B cell (primary cell): ENCODE measurements around the gene COPS8.

ENCODE experiments used
- EZH2 ChIP-seq: IDR thresholded peaks from 2 replicates; pipeline ENCODE4 v1.6.1; 2012; ENCODE audit warnings: borderline replicate concordance, low read depth, mild to moderate bottlenecking, moderate library complexity, low read length; ENCODE audit not compliant: insufficient read depth, poor library complexity, severe bottlenecking
- TF ChIP-seq, protein P1 (sequence below): fragments of 200-600 bp; IDR thresholded peaks from one replicate; pipeline ENCODE4 v1.8.0; 2022; ENCODE audit warnings: antibody characterized with exemption, mild to moderate bottlenecking

DNA sequence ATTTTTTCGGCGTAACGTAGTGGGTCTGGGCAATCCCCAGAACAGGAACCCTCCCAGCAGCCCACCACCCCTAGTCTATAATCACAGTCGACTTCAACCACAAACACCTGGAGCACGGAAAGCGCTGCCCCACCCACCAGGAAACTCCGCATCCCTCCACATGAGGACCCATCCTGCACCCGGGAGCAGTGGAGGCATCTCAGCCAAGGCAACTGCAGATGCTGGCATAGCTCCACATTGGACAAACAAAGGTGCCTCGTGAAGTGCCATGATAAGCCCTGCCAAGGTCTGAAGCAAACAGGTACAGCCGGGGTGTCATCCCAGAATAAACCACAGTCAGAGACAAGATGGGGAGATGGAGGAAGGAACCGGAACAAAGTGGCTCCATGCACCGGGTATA is 24.3 kb upstream of the COPS8 start:
- TF ChIP-seq EZH2, result no peak
- TF ChIP-seq, protein P1, sequence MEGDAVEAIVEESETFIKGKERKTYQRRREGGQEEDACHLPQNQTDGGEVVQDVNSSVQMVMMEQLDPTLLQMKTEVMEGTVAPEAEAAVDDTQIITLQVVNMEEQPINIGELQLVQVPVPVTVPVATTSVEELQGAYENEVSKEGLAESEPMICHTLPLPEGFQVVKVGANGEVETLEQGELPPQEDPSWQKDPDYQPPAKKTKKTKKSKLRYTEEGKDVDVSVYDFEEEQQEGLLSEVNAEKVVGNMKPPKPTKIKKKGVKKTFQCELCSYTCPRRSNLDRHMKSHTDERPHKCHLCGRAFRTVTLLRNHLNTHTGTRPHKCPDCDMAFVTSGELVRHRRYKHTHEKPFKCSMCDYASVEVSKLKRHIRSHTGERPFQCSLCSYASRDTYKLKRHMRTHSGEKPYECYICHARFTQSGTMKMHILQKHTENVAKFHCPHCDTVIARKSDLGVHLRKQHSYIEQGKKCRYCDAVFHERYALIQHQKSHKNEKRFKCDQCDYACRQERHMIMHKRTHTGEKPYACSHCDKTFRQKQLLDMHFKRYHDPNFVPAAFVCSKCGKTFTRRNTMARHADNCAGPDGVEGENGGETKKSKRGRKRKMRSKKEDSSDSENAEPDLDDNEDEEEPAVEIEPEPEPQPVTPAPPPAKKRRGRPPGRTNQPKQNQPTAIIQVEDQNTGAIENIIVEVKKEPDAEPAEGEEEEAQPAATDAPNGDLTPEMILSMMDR, result no peak
